HCT116 (cell line): ENCODE data around the gene ELP5. TPM values are rescaled to one million over a fixed set of nuclear protein-coding genes. Genes with fewer than 3 reads are reported as not detected.

Source experiments
- ATAC-seq: fragments of 200-7000 bp; cut with Tn5 transposase; 2 replicates; pipeline ENCODE4 v1.9.1; 2020; ENCODE audit warnings: mild to moderate bottlenecking, moderate library complexity
- BruUV-seq: library from RNA; stranded (reverse); fragments of 400-500 nt; replicated peaks from 2 replicates; lab custom pipeline; 2021; lab: Mats Ljungman, UMichigan
- CTCF ChIA-PET: fragments of 300-600 bp; sonication (Branson Sonifier 250); formaldehyde crosslinking; loops from one replicate; lab custom pipeline; 2021; ENCODE audit warnings: antibody characterized with exemption; lab: Charles Lee
- POLR2A ChIA-PET: fragments of 300-600, 350-600 bp; sonication (Branson Sonifier 250); formaldehyde crosslinking; loops from one replicate; lab custom pipeline; 2021; ENCODE audit warnings: antibody characterized with exemption; lab: Charles Lee
- RAD21 ChIA-PET, 2 experiments: fragments of 300-600 bp; sonication (Branson Sonifier 250); formaldehyde crosslinking; loops; one replicate each; lab custom pipeline; 2023; ENCODE audit warnings: low total read pairs in 2 of 2; ENCODE audit not compliant: uncharacterized antibody in 2 of 2, unreplicated experiment in 2 of 2, low non-redundant PET in 1 of 2; lab: Charles Lee
- DNase-seq: peaks from one replicate; pipeline ENCODE4 v3.0.0-alpha.2; 2010; ENCODE audit warnings: low read depth, low spot score
- H2AFZ ChIP-seq: fragments of 200-600 bp; shearing (Covaris generic), sonication (generic); 2 replicates; pipeline ENCODE4 v1.6.1; 2017; ENCODE audit warnings: low read depth, mixed run types, mixed read lengths, antibody characterized with exemption, low read length; ENCODE audit not compliant: poor library complexity, severe bottlenecking
- H3K27ac ChIP-seq: 2 replicates; pipeline ENCODE4 v1.5.1; 2012; ENCODE audit warnings: low read depth, low read length
- H3K27me3 ChIP-seq: fragments of 200-600 bp; sonication (generic); 2 replicates; pipeline ENCODE4 v1.6.1; 2016; ENCODE audit warnings: mixed run types, low read length, mixed read lengths; ENCODE audit not compliant: insufficient read depth
- H3K36me3 ChIP-seq, 2 experiments: fragments of 200-500 bp in 1 of 2; fragments of 200-600 bp in 1 of 2; sonication (Bioruptor generic) in 1 of 2; sonication (generic) in 1 of 2; 2 replicates each; pipeline versions ENCODE4 v1.5.1 to v1.6.1; 2014 to 2016; ENCODE audit warnings: low read length in 2 of 2, inconsistent platforms in 1 of 2, mixed read lengths in 1 of 2, mixed run types in 1 of 2; ENCODE audit not compliant: insufficient read depth in 2 of 2, control insufficient read depth in 1 of 2
- H3K4me1 ChIP-seq, 2 experiments: fragments of 200-600 bp in 1 of 2; sonication (generic) in 1 of 2; 2 replicates each; pipeline versions ENCODE4 v1.5.1 to v1.6.1; 2012 to 2017; ENCODE audit warnings: low read length in 2 of 2, inconsistent platforms in 1 of 2, mild to moderate bottlenecking in 1 of 2, mixed read lengths in 1 of 2, mixed run types in 1 of 2, moderate library complexity in 1 of 2; ENCODE audit not compliant: insufficient read depth in 2 of 2, control insufficient read depth in 1 of 2
- H3K4me2 ChIP-seq: fragments of 200-600 bp; sonication (generic); 2 replicates; pipeline ENCODE4 v1.6.1; 2017; ENCODE audit warnings: mixed run types, low read length, mixed read lengths
- H3K4me3 ChIP-seq, 2 experiments: fragments of 200-600 bp in 1 of 2; sonication (generic) in 1 of 2; replicated peaks in 1 of 2; 2 replicates each; pipeline ENCODE4 v1.5.1; 2011 to 2016; ENCODE audit warnings: low read length in 2 of 2, control low read depth in 1 of 2, low read depth in 1 of 2, mild to moderate bottlenecking in 1 of 2, mixed read lengths in 1 of 2, mixed run types in 1 of 2
- H3K79me2 ChIP-seq: fragments of 200-600 bp; sonication (generic); 2 replicates; pipeline ENCODE4 v1.6.1; 2017; ENCODE audit warnings: mild to moderate bottlenecking, mixed run types, low read length, moderate library complexity, mixed read lengths; ENCODE audit not compliant: insufficient read depth
- H3K9ac ChIP-seq: fragments of 200-600 bp; sonication (generic); 2 replicates; pipeline ENCODE4 v1.6.1; 2016; ENCODE audit warnings: low read length, mixed read lengths
- H3K9me2 ChIP-seq: fragments of 200-600 bp; sonication (generic), shearing (Covaris generic); 2 replicates; pipeline ENCODE4 v1.6.1; 2017; ENCODE audit warnings: mixed run types, mild to moderate bottlenecking, moderate library complexity; ENCODE audit not compliant: insufficient read depth
- H3K9me3 ChIP-seq, 2 experiments: fragments of 200-500 bp in 1 of 2; fragments of 200-600 bp in 1 of 2; sonication (Bioruptor generic) in 1 of 2; sonication (generic) in 1 of 2; 2 replicates each; pipeline ENCODE4 v1.6.1; 2014 to 2017; ENCODE audit warnings: low read length in 2 of 2, mixed read lengths in 2 of 2, inconsistent platforms in 1 of 2, low read depth in 1 of 2, mild to moderate bottlenecking in 1 of 2, mixed run types in 1 of 2, moderate library complexity in 1 of 2; ENCODE audit not compliant: control insufficient read depth in 1 of 2, insufficient read depth in 1 of 2
- H4K20me1 ChIP-seq: fragments of 200-600 bp; sonication (generic), shearing (Covaris generic); 2 replicates; pipeline ENCODE4 v1.6.1; 2017; ENCODE audit warnings: mixed run types, mild to moderate bottlenecking, moderate library complexity; ENCODE audit not compliant: insufficient read depth
- CBX3 ChIP-seq: IDR thresholded peaks from 2 replicates; pipeline ENCODE4 v1.6.1; 2012; ENCODE audit warnings: low read depth
- CEBPB ChIP-seq: IDR thresholded peaks from 2 replicates; pipeline ENCODE4 v1.6.1; 2012; ENCODE audit warnings: low read depth
- CTCF ChIP-seq, 3 experiments: fragments of 200-600 bp in 1 of 3; sonication (generic) in 1 of 3; IDR thresholded peaks in 2 of 3; conservative IDR thresholded peaks in 1 of 3; 2 replicates each; pipeline ENCODE4 v1.5.1; 2012 to 2017; ENCODE audit warnings: low read depth in 2 of 3, low read length in 2 of 3, antibody characterized with exemption in 1 of 3, borderline replicate concordance in 1 of 3, control low read depth in 1 of 3, mild to moderate bottlenecking in 1 of 3, mixed read lengths in 1 of 3, mixed run types in 1 of 3, moderate library complexity in 1 of 3; ENCODE audit not compliant: insufficient read depth in 1 of 3
- EGR1 ChIP-seq: IDR thresholded peaks from 2 replicates; pipeline ENCODE4 v1.6.1; 2012; ENCODE audit warnings: low read depth
- ELF1 ChIP-seq: IDR thresholded peaks from 2 replicates; pipeline ENCODE4 v1.6.1; 2012; ENCODE audit warnings: low read depth, borderline replicate concordance
- EZH2 ChIP-seq: fragments of 200-600 bp; sonication (generic); IDR thresholded peaks from 2 replicates; pipeline ENCODE4 v1.6.1; 2017; ENCODE audit warnings: antibody characterized with exemption, mixed run types
- EZH2phosphoT487 ChIP-seq: fragments of 200-600 bp; IDR thresholded peaks from 2 replicates; pipeline ENCODE4 v1.6.1; 2018; ENCODE audit warnings: antibody characterized with exemption, borderline replicate concordance
- FOSL1 ChIP-seq: IDR thresholded peaks from 2 replicates; pipeline ENCODE4 v1.6.1; 2012; ENCODE audit warnings: low read depth
- JUND ChIP-seq: IDR thresholded peaks from 2 replicates; pipeline ENCODE4 v1.6.1; 2012
- POLR2AphosphoS5 ChIP-seq: IDR thresholded peaks from 2 replicates; pipeline ENCODE4 v1.6.1; 2011; ENCODE audit warnings: mild to moderate bottlenecking, low read depth, low read length, moderate library complexity
- SIN3A ChIP-seq: IDR thresholded peaks from 2 replicates; pipeline ENCODE4 v1.6.1; 2012; ENCODE audit warnings: low read depth
- YY1 ChIP-seq: IDR thresholded peaks from 2 replicates; pipeline ENCODE4 v1.6.1; 2011; ENCODE audit warnings: low read length, low read depth, moderate library complexity, mild to moderate bottlenecking; ENCODE audit not compliant: insufficient replicate concordance; ENCODE audit errors: extremely low read depth
- ZFX ChIP-seq: fragments of 450-650 bp; IDR thresholded peaks from 2 replicates; pipeline ENCODE4 v1.6.1; 2017
- ZNF274 ChIP-seq: fragments of 200-500 bp; sonication (Bioruptor generic); IDR thresholded peaks from 2 replicates; pipeline ENCODE4 v1.6.1; 2014; ENCODE audit warnings: mild to moderate bottlenecking, low read depth, low read length, inconsistent platforms
- intact Hi-C: fragments of 100-400 bp; cut with micrococcal nuclease; formaldehyde crosslinking; loops from 2 replicates; pipeline ENCODE4 v1.10.0; 2022
- total RNA-seq: library from RNA; stranded (reverse); gene quantifications from one replicate; pipeline ENCODE4 v1.2.1, GENCODE V29; 2021; ENCODE audit not compliant: unreplicated experiment
- TF ChIP-seq, protein P1 (sequence below): IDR thresholded peaks from 2 replicates; pipeline ENCODE4 v1.6.1; 2011; ENCODE audit warnings: mild to moderate bottlenecking, low read length, moderate library complexity; ENCODE audit not compliant: insufficient replicate concordance; ENCODE audit errors: extremely low read depth
- TF ChIP-seq, protein P2 (sequence below): IDR thresholded peaks from 2 replicates; pipeline ENCODE4 v1.6.1; 2012
- TF ChIP-seq, protein P3 (sequence below): IDR thresholded peaks from 2 replicates; pipeline ENCODE4 v1.6.1; 2012; ENCODE audit warnings: low read depth
- TF ChIP-seq, protein P4 (sequence below): IDR thresholded peaks from 2 replicates; pipeline ENCODE4 v1.6.1; 2012

ELP5 gene
- total RNA-seq, 1 experiment from 2014 or later = 81.7 TPM

- DNase-seq (no peak), ATAC-seq (no peak)
- RAD21 ChIA-PET = interaction anchor here in 1 of 2 experiments (1.5 kb wide), 1 partner anchor 14 kb away, joined by 14 read pairs; no protein-coding TSS in a partner anchor
- Histone ChIP-seq H2AFZ (no peak overlapping the region), H3K36me3 (no peaks in the 10 kb centered on the region), H4K20me1 (no peaks in the 10 kb centered on the region), H3K79me2 (no peaks in the 10 kb centered on the region), H3K9ac (peak overlapping the region; percentile 93), H3K27ac (peak overlapping the region; percentile 73; the same call in 1 of the 2 replicates), H3K4me1 (peaks cover 13 to 34% of the 10 kb centered on the region in 2 experiments), H3K4me2 (peak overlapping the region; percentile 98), H3K4me3 (peak overlapping the region; percentile 50 to 65), H3K27me3 (no peaks in the 10 kb centered on the region), H3K9me2 (no peaks in the 10 kb centered on the region), H3K9me3 (no peaks in the 10 kb centered on the region)
- POLR2A ChIA-PET = interaction anchor here (0.6 to 0.8 kb wide), 3 partner anchors 17 to 259 kb away, joined by 3 read pairs; no protein-coding TSS in a partner anchor
- intact Hi-C loops = loop anchor here (2.0 kb wide), 1 partner anchor 19 kb away; the partner anchor contains the start of gene CLDN7
- BruUV-seq = TSS peak; percentile 57
- CTCF ChIA-PET = interaction anchor here (0.6 to 2.0 kb wide), 6 partner anchors 14 to 158 kb away, joined by 3 to 38 read pairs (median 4); no protein-coding TSS in a partner anchor
- TF ChIP-seq, protein P1, sequence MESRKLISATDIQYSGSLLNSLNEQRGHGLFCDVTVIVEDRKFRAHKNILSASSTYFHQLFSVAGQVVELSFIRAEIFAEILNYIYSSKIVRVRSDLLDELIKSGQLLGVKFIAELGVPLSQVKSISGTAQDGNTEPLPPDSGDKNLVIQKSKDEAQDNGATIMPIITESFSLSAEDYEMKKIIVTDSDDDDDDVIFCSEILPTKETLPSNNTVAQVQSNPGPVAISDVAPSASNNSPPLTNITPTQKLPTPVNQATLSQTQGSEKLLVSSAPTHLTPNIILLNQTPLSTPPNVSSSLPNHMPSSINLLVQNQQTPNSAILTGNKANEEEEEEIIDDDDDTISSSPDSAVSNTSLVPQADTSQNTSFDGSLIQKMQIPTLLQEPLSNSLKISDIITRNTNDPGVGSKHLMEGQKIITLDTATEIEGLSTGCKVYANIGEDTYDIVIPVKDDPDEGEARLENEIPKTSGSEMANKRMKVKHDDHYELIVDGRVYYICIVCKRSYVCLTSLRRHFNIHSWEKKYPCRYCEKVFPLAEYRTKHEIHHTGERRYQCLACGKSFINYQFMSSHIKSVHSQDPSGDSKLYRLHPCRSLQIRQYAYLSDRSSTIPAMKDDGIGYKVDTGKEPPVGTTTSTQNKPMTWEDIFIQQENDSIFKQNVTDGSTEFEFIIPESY = no peak
- no peak for TF ChIP-seq FOSL1
- no peak for TF ChIP-seq CBX3
- no peak for TF ChIP-seq ZNF274
- TF ChIP-seq, protein P2, sequence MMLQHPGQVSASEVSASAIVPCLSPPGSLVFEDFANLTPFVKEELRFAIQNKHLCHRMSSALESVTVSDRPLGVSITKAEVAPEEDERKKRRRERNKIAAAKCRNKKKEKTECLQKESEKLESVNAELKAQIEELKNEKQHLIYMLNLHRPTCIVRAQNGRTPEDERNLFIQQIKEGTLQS = no peak
- no peak for TF ChIP-seq EZH2
- TF ChIP-seq, protein P3, sequence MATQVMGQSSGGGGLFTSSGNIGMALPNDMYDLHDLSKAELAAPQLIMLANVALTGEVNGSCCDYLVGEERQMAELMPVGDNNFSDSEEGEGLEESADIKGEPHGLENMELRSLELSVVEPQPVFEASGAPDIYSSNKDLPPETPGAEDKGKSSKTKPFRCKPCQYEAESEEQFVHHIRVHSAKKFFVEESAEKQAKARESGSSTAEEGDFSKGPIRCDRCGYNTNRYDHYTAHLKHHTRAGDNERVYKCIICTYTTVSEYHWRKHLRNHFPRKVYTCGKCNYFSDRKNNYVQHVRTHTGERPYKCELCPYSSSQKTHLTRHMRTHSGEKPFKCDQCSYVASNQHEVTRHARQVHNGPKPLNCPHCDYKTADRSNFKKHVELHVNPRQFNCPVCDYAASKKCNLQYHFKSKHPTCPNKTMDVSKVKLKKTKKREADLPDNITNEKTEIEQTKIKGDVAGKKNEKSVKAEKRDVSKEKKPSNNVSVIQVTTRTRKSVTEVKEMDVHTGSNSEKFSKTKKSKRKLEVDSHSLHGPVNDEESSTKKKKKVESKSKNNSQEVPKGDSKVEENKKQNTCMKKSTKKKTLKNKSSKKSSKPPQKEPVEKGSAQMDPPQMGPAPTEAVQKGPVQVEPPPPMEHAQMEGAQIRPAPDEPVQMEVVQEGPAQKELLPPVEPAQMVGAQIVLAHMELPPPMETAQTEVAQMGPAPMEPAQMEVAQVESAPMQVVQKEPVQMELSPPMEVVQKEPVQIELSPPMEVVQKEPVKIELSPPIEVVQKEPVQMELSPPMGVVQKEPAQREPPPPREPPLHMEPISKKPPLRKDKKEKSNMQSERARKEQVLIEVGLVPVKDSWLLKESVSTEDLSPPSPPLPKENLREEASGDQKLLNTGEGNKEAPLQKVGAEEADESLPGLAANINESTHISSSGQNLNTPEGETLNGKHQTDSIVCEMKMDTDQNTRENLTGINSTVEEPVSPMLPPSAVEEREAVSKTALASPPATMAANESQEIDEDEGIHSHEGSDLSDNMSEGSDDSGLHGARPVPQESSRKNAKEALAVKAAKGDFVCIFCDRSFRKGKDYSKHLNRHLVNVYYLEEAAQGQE = no peak
- no peak for TF ChIP-seq CEBPB
- TF ChIP-seq JUND = no peak
- no peak for TF ChIP-seq POLR2AphosphoS5
- TF ChIP-seq ELF1 = no peak
- no peak for TF ChIP-seq ZFX
- TF ChIP-seq YY1 = no peak
- TF ChIP-seq SIN3A = no peak
- TF ChIP-seq EZH2phosphoT487 = no peak
- TF ChIP-seq CTCF (IDR thresholded peaks at IDR 0.05 in 2 of 3, conservative IDR thresholded peaks at IDR 0.05 in 1 of 3; ENCODE audit: borderline replicate concordance in 1 of 3, insufficient read depth in 1 of 3, low read depth in 2 of 3, low read length in 2 of 3) = no peak
- TF ChIP-seq, protein P4, sequence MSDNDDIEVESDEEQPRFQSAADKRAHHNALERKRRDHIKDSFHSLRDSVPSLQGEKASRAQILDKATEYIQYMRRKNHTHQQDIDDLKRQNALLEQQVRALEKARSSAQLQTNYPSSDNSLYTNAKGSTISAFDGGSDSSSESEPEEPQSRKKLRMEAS = no peak
- TF ChIP-seq EGR1 = no peak
These were observed 30.1 kb downstream of the ELP5 start for GRCh38 chr17:7281953-7282751.
